GM12878 (cell line): ENCODE results near the gene FYB1. TPM values are rescaled to one million over a fixed set of nuclear protein-coding genes. Genes with fewer than 3 reads are reported as not detected.

ENCODE experiments used
- ATAC-seq: fragments of 200-7000 bp; cut with Tn5 transposase; 3 replicates; pipeline ENCODE4 v1.9.1; 2020; ENCODE audit warnings: mild to moderate bottlenecking, moderate library complexity
- BruUV-seq: library from RNA; stranded (reverse); fragments of 400-500 nt; replicated peaks from 2 replicates; lab custom pipeline; 2021; lab: Mats Ljungman, UMichigan
- CTCF ChIA-PET: fragments of 300-600 bp; sonication (Branson Sonifier 250); formaldehyde crosslinking; extraction: SDS; loops from one replicate; lab custom pipeline; 2021; ENCODE audit warnings: inconsistent platforms; lab: Yijun Ruan, JAX
- POLR2A ChIA-PET: fragments of 350-600 bp; formaldehyde crosslinking; extraction: SDS; loops from one replicate; lab custom pipeline; 2021; ENCODE audit warnings: inconsistent platforms; lab: Charles Lee
- RAD21 ChIA-PET: fragments of 300-600 bp; sonication (Branson Sonifier 250); formaldehyde crosslinking; loops from one replicate; lab custom pipeline; 2023; ENCODE audit warnings: antibody characterized with exemption; ENCODE audit not compliant: unreplicated experiment; lab: Charles Lee
- SMC1A ChIA-PET: fragments of 300-600 bp; sonication (Branson Sonifier 250); formaldehyde crosslinking; loops from one replicate; lab custom pipeline; 2023; ENCODE audit not compliant: unreplicated experiment, uncharacterized antibody; lab: Charles Lee
- DNase-seq: peaks from one replicate; pipeline ENCODE4 v3.0.0-alpha.2; 2011; ENCODE audit warnings: low read depth, low spot score
- FAIRE-seq: peaks from 3 replicates; lab custom pipeline; 2011; peaks lifted over from hg19 to GRCh38; lab: Jason Lieb, UNC
- H2AFZ ChIP-seq: 2 replicates; pipeline ENCODE4 v1.6.0; 2011; ENCODE audit warnings: low read depth, low read length, control low read depth; ENCODE audit not compliant: control insufficient read depth
- H3K27ac ChIP-seq: 2 replicates; pipeline ENCODE4 v1.5.1; 2011; ENCODE audit warnings: control low read depth; ENCODE audit not compliant: control insufficient read depth, insufficient read depth
- H3K27me3 ChIP-seq, 2 experiments: replicated peaks in 1 of 2; 2 replicates each; pipeline versions ENCODE4 v1.6.0 to v1.6.1; 2011; ENCODE audit warnings: low read length in 1 of 2; ENCODE audit not compliant: control insufficient read depth in 2 of 2, insufficient read depth in 2 of 2
- H3K36me3 ChIP-seq, 2 experiments: 2 replicates each; pipeline ENCODE4 v1.5.1; 2011; ENCODE audit warnings: low read length in 1 of 2; ENCODE audit not compliant: control insufficient read depth in 2 of 2, insufficient read depth in 2 of 2
- H3K4me1 ChIP-seq: 2 replicates; pipeline ENCODE4 v1.6.1; 2011; ENCODE audit warnings: mild to moderate bottlenecking, low read length, moderate library complexity, mixed read lengths; ENCODE audit not compliant: control insufficient read depth, insufficient read depth
- H3K4me2 ChIP-seq: 2 replicates; pipeline ENCODE4 v1.6.0; 2011; ENCODE audit warnings: control low read depth; ENCODE audit not compliant: control insufficient read depth, insufficient read depth
- H3K4me3 ChIP-seq: fragments of 200-600 bp; sonication (generic); 2 replicates; pipeline ENCODE4 v1.5.1; 2016
- H3K79me2 ChIP-seq: 2 replicates; pipeline ENCODE4 v1.6.0; 2011; ENCODE audit warnings: low read length; ENCODE audit not compliant: control insufficient read depth, insufficient read depth
- H3K9ac ChIP-seq: 2 replicates; pipeline ENCODE4 v1.8.0; 2011; ENCODE audit warnings: low read length, control low read depth, mixed read lengths; ENCODE audit not compliant: control insufficient read depth, insufficient read depth
- H3K9me3 ChIP-seq: replicated peaks from 3 replicates; pipeline ENCODE4 v1.5.1; 2011; ENCODE audit warnings: mild to moderate bottlenecking, low read length; ENCODE audit not compliant: control insufficient read depth, insufficient read depth
- H4K20me1 ChIP-seq: 2 replicates; pipeline ENCODE4 v1.6.0; 2011; ENCODE audit not compliant: control insufficient read depth, insufficient read depth
- CBX5 ChIP-seq: sonication (generic); IDR thresholded peaks from 2 replicates; pipeline ENCODE4 v1.6.1; 2016; ENCODE audit warnings: low read depth, moderate library complexity, mild to moderate bottlenecking, inconsistent platforms
- CREM ChIP-seq: IDR thresholded peaks from 2 replicates; pipeline ENCODE4 v1.6.1; 2014; ENCODE audit warnings: antibody characterized with exemption, low read depth
- GABPA ChIP-seq: IDR thresholded peaks from 2 replicates; pipeline ENCODE4 v1.6.1; 2014; ENCODE audit warnings: antibody characterized with exemption, low read depth, mild to moderate bottlenecking, inconsistent platforms
- IRF4 ChIP-seq: IDR thresholded peaks from 2 replicates; pipeline ENCODE4 v1.6.1; 2011; ENCODE audit warnings: low read depth, low read length
- RELB ChIP-seq: fragments of 450-650 bp; IDR thresholded peaks from 2 replicates; pipeline ENCODE4 v1.6.1; 2017; ENCODE audit warnings: low read depth, mild to moderate bottlenecking, moderate library complexity
- SMAD1 ChIP-seq: fragments of 450-650 bp; IDR thresholded peaks from 2 replicates; pipeline ENCODE4 v1.6.1; 2018; ENCODE audit warnings: mild to moderate bottlenecking, low read depth; ENCODE audit not compliant: partially characterized antibody
- ZBTB11 ChIP-seq: fragments of 450-650 bp; formaldehyde crosslinking; IDR thresholded peaks from 2 replicates; pipeline ENCODE4 v1.5.0; 2022; ENCODE audit warnings: mild to moderate bottlenecking, missing genetic modification characterization
- WGBS: methylation state at CpG from one replicate; pipeline ENCODE4 v1.1.6; 2016; ENCODE audit warnings: low lambda C conversion rate; ENCODE audit not compliant: insufficient replicate concordance, insufficient coverage; ENCODE audit errors: missing lambda C conversion rate; 5-methylcytosine and 5-hydroxymethylcytosine counted together
- in situ Hi-C: fragments of 300-500 bp; cut with MboI; formaldehyde crosslinking; loops from 9 replicates; pipeline ENCODE4 v1.14.3; 2018; ENCODE audit warnings: mixed read lengths
- intact Hi-C: fragments of 100-400 bp; cut with micrococcal nuclease; formaldehyde crosslinking; loops from one replicate; pipeline ENCODE4 v1.14.2; 2022; ENCODE audit not compliant: unreplicated experiment
- polyA plus RNA-seq, 11 experiments: library from polyadenylated mRNA; depleted of rRNA in 4 of 11; unstranded in 6 of 11; stranded (reverse) in 5 of 11; fragments of >200 nt; fragmentation: Nextera tagmentation in 4 of 11; fragmentation: Illumina TruSeq in 1 of 11; extraction: Ambion mirVana in 4 of 11; extraction: Trizol in 1 of 11; gene quantifications; 1 replicate in 1 of 11; 2 replicates in 10 of 11; pipeline versions ENCODE4 v1.2.1 to v1.2.3, GENCODE V29; 2011 to 2016; ENCODE audit warnings: inconsistent platforms in 2 of 11, missing spikeins in 2 of 11, low read depth in 1 of 11
- total RNA-seq, 4 experiments: library from RNA; depleted of rRNA in 3 of 4; stranded (reverse); fragments of >200 nt in 3 of 4; fragmentation: Illumina TruSeq in 1 of 4; extraction: Trizol in 1 of 4; gene quantifications; 2 replicates each; pipeline versions ENCODE4 v1.2.1 to v1.2.3, GENCODE V29; 2013 to 2021
- TF ChIP-seq, protein P1 (sequence below): fragments of 150-350 bp; IDR thresholded peaks from 2 replicates; pipeline ENCODE4 v1.6.1; 2014; ENCODE audit warnings: mild to moderate bottlenecking, low read depth, low read length

Gene FYB1
- total and polyA plus RNA-seq, 10 of the 15 experiments (the other 5 are each of a cell fraction or from before 2014, with no cell fraction given), result 0.06 to 4.3 (median 0.25) TPM; not detected in 2

DNA sequence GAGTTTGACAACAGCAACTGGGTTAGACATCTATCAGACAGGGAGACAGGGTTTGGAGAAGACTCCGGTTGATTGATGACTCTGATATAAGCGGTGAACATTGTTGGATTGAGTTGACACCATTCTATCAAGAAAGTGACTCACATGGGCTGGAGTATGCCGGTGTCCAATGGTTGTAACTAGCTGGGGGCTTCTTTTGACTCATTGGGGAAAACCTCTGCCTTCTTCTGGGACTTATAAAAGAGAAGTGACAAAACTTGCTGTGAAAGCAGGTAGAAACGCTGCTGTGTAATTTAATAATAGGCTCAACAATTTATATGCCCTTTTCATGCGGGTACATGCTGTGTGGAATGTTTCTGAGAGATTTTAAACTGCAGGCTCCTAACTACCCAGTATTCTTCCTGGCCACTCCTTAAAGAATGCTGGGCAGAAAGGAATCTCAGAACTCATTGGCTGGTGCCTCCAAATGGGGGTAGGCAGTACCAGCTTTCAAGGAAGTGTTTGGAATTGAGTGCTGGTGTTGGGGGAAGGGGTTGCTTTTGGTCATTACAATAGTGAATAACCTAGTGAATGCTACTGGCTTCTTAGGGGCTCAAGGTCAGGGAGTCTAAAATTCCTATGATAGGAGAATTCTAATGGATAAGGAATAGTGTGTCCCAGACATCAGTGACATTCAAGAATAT lies 43.9 kb downstream of the FYB1 start:
- RAD21 ChIA-PET, result interaction anchor here (1.3 kb wide), 2 partner anchors 42 to 99 kb away, joined by 3 read pairs; no protein-coding TSS in a partner anchor
- CTCF ChIA-PET, result interaction anchor here (0.6 to 1.4 kb wide), 4 partner anchors 10 to 94 kb away, joined by 3 to 4 read pairs (median 3); no protein-coding TSS in a partner anchor
- TF ChIP-seq GABPA (no peak), SMAD1 (no peak), CREM (no peak), RELB (no peak), CBX5 (no peak), IRF4 (no peak), ZBTB11 (CRISPR knock-in tag) (no peak)
- TF ChIP-seq, protein P1, sequence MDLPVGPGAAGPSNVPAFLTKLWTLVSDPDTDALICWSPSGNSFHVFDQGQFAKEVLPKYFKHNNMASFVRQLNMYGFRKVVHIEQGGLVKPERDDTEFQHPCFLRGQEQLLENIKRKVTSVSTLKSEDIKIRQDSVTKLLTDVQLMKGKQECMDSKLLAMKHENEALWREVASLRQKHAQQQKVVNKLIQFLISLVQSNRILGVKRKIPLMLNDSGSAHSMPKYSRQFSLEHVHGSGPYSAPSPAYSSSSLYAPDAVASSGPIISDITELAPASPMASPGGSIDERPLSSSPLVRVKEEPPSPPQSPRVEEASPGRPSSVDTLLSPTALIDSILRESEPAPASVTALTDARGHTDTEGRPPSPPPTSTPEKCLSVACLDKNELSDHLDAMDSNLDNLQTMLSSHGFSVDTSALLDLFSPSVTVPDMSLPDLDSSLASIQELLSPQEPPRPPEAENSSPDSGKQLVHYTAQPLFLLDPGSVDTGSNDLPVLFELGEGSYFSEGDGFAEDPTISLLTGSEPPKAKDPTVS, result no peak
- H3K27me3 ChIP-seq, result no peaks in the 10 kb centered on the region
- SMC1A ChIA-PET, result interaction anchor here (1.3 to 2.7 kb wide), 5 partner anchors 10 to 94 kb away, joined by 4 to 7 read pairs (median 5); no protein-coding TSS in a partner anchor
- no peaks in the 10 kb centered on the region for H3K36me3 ChIP-seq
- H3K4me1 ChIP-seq, result peaks cover 4% of the 10 kb centered on the region
- H3K27ac ChIP-seq, result no peak overlapping the region
- H3K4me2 ChIP-seq, result no peak overlapping the region
- BruUV-seq, result no TSS peak
- in situ Hi-C loops, result no loop called here
- no peaks in the 10 kb centered on the region; the same call in 1 of the 3 replicates for H3K9me3 ChIP-seq
- FAIRE-seq (no peak), ATAC-seq (peak; percentile 17; the same call in 1 of the 3 replicates), DNase-seq (no peak)
- intact Hi-C loops, result no loop called here
- H4K20me1 ChIP-seq, result no peaks in the 10 kb centered on the region
- no peak overlapping the region for H3K4me3 ChIP-seq
- 3% methylated on average over 5 of the region's 5 CpGs for WGBS
- POLR2A ChIA-PET, result interaction anchor here (0.6 kb wide), 1 partner anchor 9 kb away, joined by 4 read pairs; no protein-coding TSS in a partner anchor
- no peak overlapping the region for H2AFZ ChIP-seq
- no peak overlapping the region for H3K9ac ChIP-seq
- no peaks in the 10 kb centered on the region for H3K79me2 ChIP-seq
